Natural killer cell (primary cell): ENCODE data around the gene PDE6H. TPM values are rescaled to one million over a fixed set of nuclear protein-coding genes. Genes with fewer than 3 reads are reported as not detected.

Experiments
- ATAC-seq, 3 donors: fragments of 150-1000 bp in 2 of 3; fragments of 200-7000 bp in 1 of 3; cut with Tn5 transposase; 1 replicate in 1 of 3; 2 replicates in 2 of 3; pipeline ENCODE4 v1.10.0; 2021; ENCODE audit warnings: mild to moderate bottlenecking in 2 of 3, moderate library complexity in 2 of 3
- DNase-seq, 2 donors: peaks; one replicate each; pipeline versions ENCODE4 v3.0.0 to v3.0.0-alpha.2; 2013 to 2021; ENCODE audit warnings: mixed read lengths in 1 of 2
- H3K27ac ChIP-seq: one replicate; pipeline ENCODE4 v1.5.1; 2013; ENCODE audit warnings: mild to moderate bottlenecking, low read length
- H3K27me3 ChIP-seq: one replicate; pipeline ENCODE4 v1.6.1; 2013; ENCODE audit warnings: low read length; ENCODE audit not compliant: control insufficient read depth, insufficient read depth
- H3K36me3 ChIP-seq: one replicate; pipeline ENCODE4 v1.6.1; 2013; ENCODE audit warnings: low read length; ENCODE audit not compliant: control insufficient read depth, insufficient read depth
- H3K4me1 ChIP-seq: one replicate; pipeline ENCODE4 v1.6.1; 2013; ENCODE audit warnings: low read length; ENCODE audit not compliant: control insufficient read depth, insufficient read depth
- H3K4me3 ChIP-seq: one replicate; pipeline ENCODE4 v1.5.1; 2013; ENCODE audit warnings: low read length
- H3K9me3 ChIP-seq: one replicate; pipeline ENCODE4 v1.6.1; 2013; ENCODE audit warnings: low read length; ENCODE audit not compliant: control insufficient read depth, insufficient read depth
- H3K27ac Mint-ChIP-seq, 2 donors: one replicate each; pipeline ENCODE4 v1.8.0; 2022; ENCODE audit warnings: mild to moderate bottlenecking in 2 of 2, mixed read lengths in 2 of 2, moderate library complexity in 1 of 2
- H3K27me3 Mint-ChIP-seq, 2 donors: one replicate each; pipeline ENCODE4 v1.8.0; 2022; ENCODE audit warnings: low read depth in 2 of 2, mixed read lengths in 2 of 2
- H3K36me3 Mint-ChIP-seq: one replicate; pipeline ENCODE4 v1.8.0; 2022; ENCODE audit warnings: mixed read lengths
- H3K4me1 Mint-ChIP-seq, 2 donors: one replicate each; pipeline ENCODE4 v1.8.0; 2022; ENCODE audit warnings: mixed read lengths in 2 of 2
- H3K4me3 Mint-ChIP-seq: one replicate; pipeline ENCODE4 v1.8.0; 2022; ENCODE audit warnings: mild to moderate bottlenecking, moderate library complexity, mixed read lengths
- H3K9me3 Mint-ChIP-seq, 2 donors: one replicate each; pipeline ENCODE4 v1.8.0; 2022; ENCODE audit warnings: mixed read lengths in 2 of 2
- CTCF ChIP-seq: fragments of 200-600 bp; IDR thresholded peaks from one replicate; pipeline ENCODE4 v1.8.0; 2022; ENCODE audit warnings: antibody characterized with exemption
- WGBS: methylation state at CpG from one replicate; pipeline ENCODE4 v1.1.7; 2013; ENCODE audit warnings: missing lambda C conversion rate; ENCODE audit not compliant: insufficient coverage; 5-methylcytosine and 5-hydroxymethylcytosine counted together
- intact Hi-C: fragments of 100-400 bp; cut with micrococcal nuclease; formaldehyde crosslinking; loops from one replicate; pipeline ENCODE4 v1.14.2; 2022
- total RNA-seq, 4 donors: library from RNA; stranded (reverse); fragments of 120-200 nt in 1 of 4; gene quantifications; one replicate each; pipeline versions ENCODE4 v1.2.3 to v1.2.4, GENCODE V29; 2013 to 2022

PDE6H gene
- total RNA-seq, 3 donors from 2014 or later (not counting 1 experiment from before 2014, with no cell fraction given), result not detected

GRCh38 chr12:14950421-14950820, 22.4 kb upstream of the PDE6H start:
- Histone ChIP-seq H3K9me3 (no peaks in the 10 kb centered on the region), H3K4me1 (peaks cover 49% of the 10 kb centered on the region), H3K4me3 (no peak overlapping the region), H3K36me3 (peaks cover 63% of the 10 kb centered on the region), H3K27me3 (no peaks in the 10 kb centered on the region), H3K27ac (peak overlapping the region; percentile 81)
- no peak for ATAC-seq
- intact Hi-C loops, result no loop called here
- peaks cover 45% of the 10 kb centered on the region for H3K36me3 Mint-ChIP-seq
- peak overlapping the region; percentile 94 to 95 for H3K27ac Mint-ChIP-seq
- WGBS, result 48% methylated on average over 2 of the region's 4 CpGs
- H3K9me3 Mint-ChIP-seq, result no peaks in the 10 kb centered on the region
- DNase-seq, result peak in 1 of 2 donors; percentile 40
- peak overlapping the region; percentile 80 for H3K4me3 Mint-ChIP-seq
- no peaks in the 10 kb centered on the region for H3K27me3 Mint-ChIP-seq
- TF ChIP-seq CTCF, result no peak
- H3K4me1 Mint-ChIP-seq, result peaks cover 85 to 92% of the 10 kb centered on the region in 2 donors

- Histone ChIP-seq H3K9me3 (no peaks in the 10 kb centered on the region), H3K27ac (peak overlapping the region; percentile 81), H3K4me3 (no peak overlapping the region), H3K36me3 (peaks cover 56% of the 10 kb centered on the region), H3K27me3 (no peaks in the 10 kb centered on the region), H3K4me1 (peaks cover 52% of the 10 kb centered on the region)
- Mint-ChIP-seq H3K9me3 (no peaks in the 10 kb centered on the region), H3K36me3 (peaks cover 37% of the 10 kb centered on the region), H3K4me1 (peaks cover 82 to 92% of the 10 kb centered on the region in 2 donors), H3K27me3 (no peaks in the 10 kb centered on the region), H3K4me3 (peak overlapping the region; percentile 82), H3K27ac (peak overlapping the region; percentile 94 to 95)
- intact Hi-C loops, result no loop called here
- ATAC-seq, result no peak
- no peak for TF ChIP-seq CTCF
- 60% methylated on average over 6 of the region's 6 CpGs for WGBS
- peak in 1 of 2 donors; percentile 49 for DNase-seq
Observed at GRCh38 chr12:14950982-14951746, 21.7 kb upstream of the PDE6H start.

GRCh38 chr12:14951851-14952250, 21.0 kb upstream of the PDE6H start:
- Mint-ChIP-seq H3K4me3 (peak overlapping the region; percentile 82), H3K4me1 (peaks cover 82 to 92% of the 10 kb centered on the region in 2 donors), H3K9me3 (no peaks in the 10 kb centered on the region), H3K27me3 (no peaks in the 10 kb centered on the region), H3K36me3 (peaks cover 30% of the 10 kb centered on the region), H3K27ac (peak overlapping the region; percentile 94 to 95)
- no peaks in the 10 kb centered on the region for H3K27me3 ChIP-seq
- intact Hi-C loops, result loop anchor here (1.0 to 2.0 kb wide), 2 partner anchors 9 to 181 kb away; partner anchors contain the start of gene ARHGDIB
- ATAC-seq (no peak), DNase-seq (peak in 1 of 2 donors; percentile 41)
- H3K36me3 ChIP-seq, result peaks cover 49% of the 10 kb centered on the region
- peaks cover 55% of the 10 kb centered on the region for H3K4me1 ChIP-seq
- TF ChIP-seq CTCF, result no peak
- no peaks in the 10 kb centered on the region for H3K9me3 ChIP-seq
- peak overlapping the region; percentile 81 for H3K27ac ChIP-seq
- WGBS, result 0% methylated on average over 1 of the region's 1 CpG
- H3K4me3 ChIP-seq, result no peak overlapping the region
